Measurements from ENCODE around the gene IL1B.

IL1B gene

GRCh38 chr2:112836695-112837117 is at the start of gene IL1B:
Gene IL1B (minus strand): TSS chr2:112836779. CDS start chr2:112836229, 550 bp downstream.
- no peak for DNase-seq

- no peak for DNase-seq
These were observed 49.7 kb upstream of the IL1B start for GRCh38 chr2:112886291-112886690.

- no peak for DNase-seq
These were observed 48.9 kb upstream of the IL1B start for GRCh38 chr2:112885506-112885902.

- no peak for DNase-seq
These were observed 48.4 kb upstream of the IL1B start for GRCh38 chr2:112884869-112885505.

- DNase-seq, result no peak
These were observed 47.1 kb upstream of the IL1B start for GRCh38 chr2:112883669-112884068.

- DNase-seq, result peak; percentile 19
These were observed 44.8 kb upstream of the IL1B start for GRCh38 chr2:112881217-112881985.

GRCh38 chr2:112880696-112881095 is 44.1 kb upstream of the IL1B start:
- no peak for DNase-seq

- DNase-seq, result no peak
These were observed 43.5 kb upstream of the IL1B start for GRCh38 chr2:112880091-112880531.

- DNase-seq, result no peak
These were observed 43.0 kb upstream of the IL1B start for GRCh38 chr2:112879491-112880041.

- no peak for DNase-seq
These were observed 40.8 kb upstream of the IL1B start for GRCh38 chr2:112877423-112877822.

GRCh38 chr2:112876971-112877361 is 40.4 kb upstream of the IL1B start:
- no peak for DNase-seq

- DNase-seq, result no peak
These were observed 39.8 kb upstream of the IL1B start for GRCh38 chr2:112876257-112876970.

- no peak for DNase-seq
These were observed 34.6 kb upstream of the IL1B start for GRCh38 chr2:112870841-112871835.

- DNase-seq, result peak; percentile 87
These were observed 32.8 kb upstream of the IL1B start for GRCh38 chr2:112869258-112869842.

- no peak for DNase-seq
These were observed 31.4 kb upstream of the IL1B start for GRCh38 chr2:112867701-112868631.

GRCh38 chr2:112866128-112866835 is 29.7 kb upstream of the IL1B start:
- no peak for DNase-seq

- DNase-seq, result no peak
These were observed 27.5 kb upstream of the IL1B start for GRCh38 chr2:112864072-112864471.

- peak; percentile 18 for DNase-seq
These were observed 23.0 kb upstream of the IL1B start for GRCh38 chr2:112859406-112860183.

- DNase-seq, result no peak
These were observed 14.0 kb upstream of the IL1B start for GRCh38 chr2:112850588-112850987.

Data from NCI-H2171 treated with DMSO at 0.1 percent for 48 hours (cell line).